Measurements from ENCODE around the gene GABBR2. TPM values are rescaled to one million over a fixed set of nuclear protein-coding genes. Genes with fewer than 3 reads are reported as not detected.

The GABBR2 gene
- total RNA-seq, 1 donor from 2014 or later, result not detected

DNA sequence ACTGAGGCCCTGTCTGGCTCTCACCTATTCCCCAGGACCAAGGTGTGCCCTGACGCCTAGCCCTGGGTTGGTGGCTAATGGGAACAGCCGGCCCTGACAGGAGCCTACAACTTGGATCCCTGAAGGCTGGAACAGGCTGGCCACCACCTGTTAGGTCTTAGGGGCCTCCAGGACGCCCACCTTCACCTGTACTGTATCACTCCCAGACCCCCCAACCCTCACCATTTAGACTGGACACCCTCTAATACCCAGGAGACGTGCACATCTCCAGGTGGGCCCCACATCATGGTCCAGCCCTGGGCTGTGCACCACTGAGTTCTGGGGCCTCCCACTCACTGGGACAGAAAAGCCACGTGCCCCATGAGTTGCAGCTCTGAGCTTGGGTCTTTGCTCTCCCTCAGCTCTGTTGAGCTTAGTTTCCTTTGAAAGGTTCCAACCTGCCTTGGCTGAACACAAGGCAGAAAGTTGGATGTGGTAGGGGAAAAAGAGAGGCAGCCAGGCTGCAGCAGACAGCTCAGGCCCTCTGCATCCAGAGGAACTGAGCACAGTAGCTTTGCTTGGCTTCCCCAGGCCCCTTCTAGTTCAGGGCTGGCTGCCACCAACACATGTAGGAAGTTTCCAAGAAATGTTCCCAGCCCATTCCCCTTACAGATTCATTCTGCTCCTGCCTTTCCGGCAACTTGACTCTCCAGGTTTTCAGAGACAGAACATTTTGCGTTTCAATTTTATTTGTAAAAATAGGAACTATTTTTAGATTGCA is 336.5 kb downstream of the GABBR2 start:
- Mint-ChIP-seq H3K27me3 (ENCODE audit: unreplicated experiment) (no peaks in the 10 kb centered on the region), H3K4me3 (ENCODE audit: unreplicated experiment) (no peak overlapping the region), H3K36me3 (ENCODE audit: unreplicated experiment) (no peaks in the 10 kb centered on the region), H3K27ac (ENCODE audit: unreplicated experiment) (no peak overlapping the region), H3K4me1 (ENCODE audit: unreplicated experiment) (peaks cover 3% of the 10 kb centered on the region), H3K9me3 (ENCODE audit: unreplicated experiment) (no peaks in the 10 kb centered on the region)
- peak; percentile 74 for DNase-seq (ENCODE audit: extremely low spot score, unreplicated experiment)
- TF ChIP-seq, protein P1, sequence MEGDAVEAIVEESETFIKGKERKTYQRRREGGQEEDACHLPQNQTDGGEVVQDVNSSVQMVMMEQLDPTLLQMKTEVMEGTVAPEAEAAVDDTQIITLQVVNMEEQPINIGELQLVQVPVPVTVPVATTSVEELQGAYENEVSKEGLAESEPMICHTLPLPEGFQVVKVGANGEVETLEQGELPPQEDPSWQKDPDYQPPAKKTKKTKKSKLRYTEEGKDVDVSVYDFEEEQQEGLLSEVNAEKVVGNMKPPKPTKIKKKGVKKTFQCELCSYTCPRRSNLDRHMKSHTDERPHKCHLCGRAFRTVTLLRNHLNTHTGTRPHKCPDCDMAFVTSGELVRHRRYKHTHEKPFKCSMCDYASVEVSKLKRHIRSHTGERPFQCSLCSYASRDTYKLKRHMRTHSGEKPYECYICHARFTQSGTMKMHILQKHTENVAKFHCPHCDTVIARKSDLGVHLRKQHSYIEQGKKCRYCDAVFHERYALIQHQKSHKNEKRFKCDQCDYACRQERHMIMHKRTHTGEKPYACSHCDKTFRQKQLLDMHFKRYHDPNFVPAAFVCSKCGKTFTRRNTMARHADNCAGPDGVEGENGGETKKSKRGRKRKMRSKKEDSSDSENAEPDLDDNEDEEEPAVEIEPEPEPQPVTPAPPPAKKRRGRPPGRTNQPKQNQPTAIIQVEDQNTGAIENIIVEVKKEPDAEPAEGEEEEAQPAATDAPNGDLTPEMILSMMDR (IDR thresholded peaks at IDR 0.05), result no peak

DNA sequence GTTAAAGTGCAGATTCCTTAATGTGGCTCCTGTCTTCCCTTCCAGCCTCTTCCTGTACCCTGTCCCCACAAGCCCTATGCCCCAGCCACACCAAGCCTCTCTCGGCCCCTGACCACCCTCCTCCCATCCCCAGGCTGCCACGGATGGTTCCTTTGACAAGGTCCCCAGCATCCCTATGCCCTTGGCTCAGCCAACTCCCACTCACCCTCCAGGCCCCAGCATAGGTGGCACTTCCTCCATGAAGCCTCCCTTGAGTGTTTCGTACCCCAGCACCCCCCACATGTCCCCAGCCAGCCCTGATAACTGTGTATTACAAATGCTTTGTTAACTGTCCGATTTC is 337.8 kb downstream of the GABBR2 start:
- Mint-ChIP-seq H3K27me3 (ENCODE audit: unreplicated experiment) (no peaks in the 10 kb centered on the region), H3K4me1 (ENCODE audit: unreplicated experiment) (peaks cover 3% of the 10 kb centered on the region), H3K4me3 (ENCODE audit: unreplicated experiment) (no peak overlapping the region), H3K27ac (ENCODE audit: unreplicated experiment) (no peak overlapping the region), H3K36me3 (ENCODE audit: unreplicated experiment) (no peaks in the 10 kb centered on the region), H3K9me3 (ENCODE audit: unreplicated experiment) (no peaks in the 10 kb centered on the region)
- peak; percentile 59 for DNase-seq (ENCODE audit: extremely low spot score, unreplicated experiment)
- TF ChIP-seq, protein P1 (IDR thresholded peaks at IDR 0.05), result no peak

DNA sequence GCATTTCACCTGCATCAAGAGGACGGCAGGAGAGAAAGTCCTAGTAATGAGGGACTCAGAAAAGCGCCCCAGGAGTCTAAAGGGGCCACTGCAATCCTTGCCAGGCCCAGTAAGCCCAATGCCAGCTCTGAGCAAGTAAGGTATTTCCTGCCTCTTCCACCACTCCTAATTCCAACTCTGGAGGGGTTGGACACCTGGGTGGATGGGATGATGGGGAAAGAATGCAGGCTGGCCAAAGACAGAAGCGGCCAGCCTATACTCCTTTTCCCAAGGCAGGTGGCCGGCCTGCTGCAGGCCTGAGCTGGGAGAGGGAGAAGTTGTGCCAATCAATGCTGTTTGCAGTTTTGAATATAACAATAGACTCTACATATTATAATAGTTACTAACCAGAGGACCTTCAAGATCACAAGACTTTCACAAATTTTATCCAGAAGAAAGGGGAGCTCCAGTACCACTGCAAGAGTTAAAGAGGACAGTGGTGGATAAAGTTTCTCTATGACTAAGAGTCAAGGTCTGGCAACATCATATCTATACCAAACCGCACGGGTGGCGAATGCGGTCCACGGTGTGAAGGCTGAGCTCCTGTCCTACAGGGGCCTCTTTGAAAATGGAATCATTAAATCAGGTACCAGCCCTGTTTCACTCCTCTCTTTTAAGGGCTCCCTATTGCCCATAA is 338.3 kb downstream of the GABBR2 start:
- H3K4me1 Mint-ChIP-seq (ENCODE audit: unreplicated experiment), result peaks cover 3% of the 10 kb centered on the region
- H3K36me3 Mint-ChIP-seq (ENCODE audit: unreplicated experiment), result no peaks in the 10 kb centered on the region
- no peak overlapping the region for H3K4me3 Mint-ChIP-seq (ENCODE audit: unreplicated experiment)
- TF ChIP-seq, protein P1 (IDR thresholded peaks at IDR 0.05), result no peak
- no peaks in the 10 kb centered on the region for H3K9me3 Mint-ChIP-seq (ENCODE audit: unreplicated experiment)
- no peaks in the 10 kb centered on the region for H3K27me3 Mint-ChIP-seq (ENCODE audit: unreplicated experiment)
- H3K27ac Mint-ChIP-seq (ENCODE audit: unreplicated experiment), result no peak overlapping the region
- peak; percentile 59 for DNase-seq (ENCODE audit: extremely low spot score, unreplicated experiment)

DNA sequence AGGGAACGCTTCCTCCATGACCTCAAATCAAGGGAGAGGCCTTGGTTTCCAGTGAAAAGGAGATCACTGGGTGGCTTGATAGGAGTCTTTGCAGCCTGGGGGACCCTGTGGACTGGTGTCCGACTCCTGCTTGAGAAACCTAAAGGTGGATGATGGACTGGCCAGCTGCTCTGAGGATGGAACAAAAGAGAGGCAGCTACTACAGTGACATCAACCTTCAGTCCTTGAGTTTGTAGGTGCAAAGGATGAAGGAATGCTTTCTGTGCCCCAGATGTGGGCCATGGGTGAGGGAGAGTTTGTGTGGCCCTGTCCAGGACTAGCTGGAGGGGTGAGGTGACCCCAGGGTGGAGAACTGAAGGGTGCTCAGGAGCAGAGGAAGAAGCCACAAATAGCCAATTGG is 338.8 kb downstream of the GABBR2 start:
- no peaks in the 10 kb centered on the region for H3K4me1 Mint-ChIP-seq (ENCODE audit: unreplicated experiment)
- H3K9me3 Mint-ChIP-seq (ENCODE audit: unreplicated experiment), result peaks cover 4% of the 10 kb centered on the region
- no peaks in the 10 kb centered on the region for H3K36me3 Mint-ChIP-seq (ENCODE audit: unreplicated experiment)
- TF ChIP-seq, protein P1 (IDR thresholded peaks at IDR 0.05), result no peak
- no peak overlapping the region for H3K4me3 Mint-ChIP-seq (ENCODE audit: unreplicated experiment)
- no peaks in the 10 kb centered on the region for H3K27me3 Mint-ChIP-seq (ENCODE audit: unreplicated experiment)
- H3K27ac Mint-ChIP-seq (ENCODE audit: unreplicated experiment), result no peak overlapping the region
- DNase-seq (ENCODE audit: extremely low spot score, unreplicated experiment), result peak; percentile 64

DNA sequence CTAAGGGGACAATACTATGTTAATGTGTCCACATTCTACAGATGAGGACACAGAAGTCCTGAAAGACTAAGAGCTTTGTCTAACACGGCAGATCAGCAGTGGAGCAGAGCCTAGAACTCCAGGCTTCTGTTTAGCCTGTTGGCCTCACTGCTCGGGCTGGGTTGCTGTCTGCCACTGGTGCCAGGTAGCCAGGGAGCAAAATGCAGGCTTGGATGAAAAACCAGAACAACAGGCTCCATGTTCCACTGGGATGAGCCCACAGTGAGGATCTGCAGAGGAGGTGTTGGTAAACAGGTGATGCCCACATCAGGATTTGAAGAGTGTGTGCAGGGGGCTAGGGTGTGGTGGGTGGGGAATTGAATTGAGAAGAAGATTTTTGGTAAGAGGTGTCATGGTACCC is 339.3 kb downstream of the GABBR2 start:
- Mint-ChIP-seq H3K4me3 (ENCODE audit: unreplicated experiment) (no peak overlapping the region), H3K27me3 (ENCODE audit: unreplicated experiment) (no peaks in the 10 kb centered on the region), H3K9me3 (ENCODE audit: unreplicated experiment) (peaks cover 5% of the 10 kb centered on the region), H3K27ac (ENCODE audit: unreplicated experiment) (no peak overlapping the region), H3K4me1 (ENCODE audit: unreplicated experiment) (no peaks in the 10 kb centered on the region), H3K36me3 (ENCODE audit: unreplicated experiment) (no peaks in the 10 kb centered on the region)
- peak; percentile 51 for DNase-seq (ENCODE audit: extremely low spot score, unreplicated experiment)
- TF ChIP-seq, protein P1 (IDR thresholded peaks at IDR 0.05), result no peak
